ENCODE measurements around the gene TMEM245. TPM values are rescaled to one million over a fixed set of nuclear protein-coding genes. Genes with fewer than 3 reads are reported as not detected.

TMEM245 gene
- total and polyA plus RNA-seq, 10 of the 15 experiments (the other 5 are each of a cell fraction or from before 2014, with no cell fraction given) = 7.4 to 36.1 (median 19.0) TPM

- 54% methylated on average over 4 of the region's 4 CpGs for WGBS (ENCODE audit: insufficient coverage, insufficient replicate concordance, low lambda C conversion rate, missing lambda C conversion rate)
- Histone ChIP-seq H3K4me2 (ENCODE audit: control insufficient read depth, insufficient read depth) (no peak overlapping the region), H3K9ac (ENCODE audit: control insufficient read depth, insufficient read depth, low read length) (no peak overlapping the region), H3K4me3 (no peak overlapping the region), H3K27me3 (replicated peaks in 1 of 2; ENCODE audit: control insufficient read depth in 2 of 2, insufficient read depth in 2 of 2, low read length in 1 of 2) (no peaks in the 10 kb centered on the region), H3K79me2 (ENCODE audit: control insufficient read depth, insufficient read depth, low read length) (no peaks in the 10 kb centered on the region), H2AFZ (ENCODE audit: control insufficient read depth, low read depth, low read length) (no peak overlapping the region), H3K36me3 (ENCODE audit: control insufficient read depth in 2 of 2, insufficient read depth in 2 of 2, low read length in 1 of 2) (no peaks in the 10 kb centered on the region), H3K27ac (ENCODE audit: control insufficient read depth, insufficient read depth) (no peak overlapping the region), H4K20me1 (ENCODE audit: control insufficient read depth, insufficient read depth) (no peaks in the 10 kb centered on the region), H3K9me3 (replicated peaks; ENCODE audit: control insufficient read depth, insufficient read depth, low read length) (peaks cover 3% of the 10 kb centered on the region; the same call in 2 of the 3 replicates), H3K4me1 (ENCODE audit: control insufficient read depth, insufficient read depth, low read length) (no peaks in the 10 kb centered on the region)
- POLR2A ChIA-PET = no interaction called here
- intact Hi-C loops (cut with micrococcal nuclease; ENCODE audit: unreplicated experiment) = no loop called here
- no peak for FAIRE-seq
- no peak for ATAC-seq
- RAD21 ChIA-PET (ENCODE audit: unreplicated experiment) = no interaction called here
- BruUV-seq (replicated peaks) = no TSS peak
- SMC1A ChIA-PET (ENCODE audit: uncharacterized antibody, unreplicated experiment) = no interaction called here
- DNase-seq (ENCODE audit: low read depth, low spot score) = no peak
- no peak for TF ChIP-seq TCF3 (IDR thresholded peaks at IDR 0.05; ENCODE audit: borderline replicate concordance, insufficient read depth, low read depth, low read length)
- TF ChIP-seq STAT3 (IDR thresholded peaks at IDR 0.05; ENCODE audit: low read depth, low read length) = no peak
- TF ChIP-seq, protein P1, sequence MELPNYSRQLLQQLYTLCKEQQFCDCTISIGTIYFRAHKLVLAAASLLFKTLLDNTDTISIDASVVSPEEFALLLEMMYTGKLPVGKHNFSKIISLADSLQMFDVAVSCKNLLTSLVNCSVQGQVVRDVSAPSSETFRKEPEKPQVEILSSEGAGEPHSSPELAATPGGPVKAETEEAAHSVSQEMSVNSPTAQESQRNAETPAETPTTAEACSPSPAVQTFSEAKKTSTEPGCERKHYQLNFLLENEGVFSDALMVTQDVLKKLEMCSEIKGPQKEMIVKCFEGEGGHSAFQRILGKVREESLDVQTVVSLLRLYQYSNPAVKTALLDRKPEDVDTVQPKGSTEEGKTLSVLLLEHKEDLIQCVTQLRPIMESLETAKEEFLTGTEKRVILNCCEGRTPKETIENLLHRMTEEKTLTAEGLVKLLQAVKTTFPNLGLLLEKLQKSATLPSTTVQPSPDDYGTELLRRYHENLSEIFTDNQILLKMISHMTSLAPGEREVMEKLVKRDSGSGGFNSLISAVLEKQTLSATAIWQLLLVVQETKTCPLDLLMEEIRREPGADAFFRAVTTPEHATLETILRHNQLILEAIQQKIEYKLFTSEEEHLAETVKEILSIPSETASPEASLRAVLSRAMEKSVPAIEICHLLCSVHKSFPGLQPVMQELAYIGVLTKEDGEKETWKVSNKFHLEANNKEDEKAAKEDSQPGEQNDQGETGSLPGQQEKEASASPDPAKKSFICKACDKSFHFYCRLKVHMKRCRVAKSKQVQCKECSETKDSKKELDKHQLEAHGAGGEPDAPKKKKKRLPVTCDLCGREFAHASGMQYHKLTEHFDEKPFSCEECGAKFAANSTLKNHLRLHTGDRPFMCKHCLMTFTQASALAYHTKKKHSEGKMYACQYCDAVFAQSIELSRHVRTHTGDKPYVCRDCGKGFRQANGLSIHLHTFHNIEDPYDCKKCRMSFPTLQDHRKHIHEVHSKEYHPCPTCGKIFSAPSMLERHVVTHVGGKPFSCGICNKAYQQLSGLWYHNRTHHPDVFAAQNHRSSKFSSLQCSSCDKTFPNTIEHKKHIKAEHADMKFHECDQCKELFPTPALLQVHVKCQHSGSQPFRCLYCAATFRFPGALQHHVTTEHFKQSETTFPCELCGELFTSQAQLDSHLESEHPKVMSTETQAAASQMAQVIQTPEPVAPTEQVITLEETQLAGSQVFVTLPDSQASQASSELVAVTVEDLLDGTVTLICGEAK (IDR thresholded peaks at IDR 0.05; ENCODE audit: borderline replicate concordance) = no peak
- TF ChIP-seq CBFB (IDR thresholded peaks at IDR 0.05; ENCODE audit: low read depth) = no peak
- CTCF ChIA-PET = no interaction called here
- in situ Hi-C loops (cut with MboI) = no loop called here
Measured at GRCh38 chr9:109149722-109150121, 30.0 kb upstream of the TMEM245 start.
